Peyer's patch (tissue), 4 donors: ENCODE data around the gene IMMP2L.

Experiments
- CTCF ChIP-seq, 6 experiments: fragments of 450-650 bp in 4 of 6; fragments of 200-600 bp in 2 of 6; sonication (generic) in 1 of 6; IDR thresholded peaks; one replicate each; pipeline ENCODE4 v1.5.1; 2017 to 2019; ENCODE audit warnings: antibody characterized with exemption in 6 of 6, mild to moderate bottlenecking in 3 of 6, moderate library complexity in 1 of 6
- POLR2A ChIP-seq, 2 donors: fragments of 450-650 bp; IDR thresholded peaks; one replicate each; pipeline ENCODE4 v1.5.1; 2017; ENCODE audit warnings: antibody characterized with exemption in 2 of 2, mild to moderate bottlenecking in 2 of 2, moderate library complexity in 2 of 2

DNA sequence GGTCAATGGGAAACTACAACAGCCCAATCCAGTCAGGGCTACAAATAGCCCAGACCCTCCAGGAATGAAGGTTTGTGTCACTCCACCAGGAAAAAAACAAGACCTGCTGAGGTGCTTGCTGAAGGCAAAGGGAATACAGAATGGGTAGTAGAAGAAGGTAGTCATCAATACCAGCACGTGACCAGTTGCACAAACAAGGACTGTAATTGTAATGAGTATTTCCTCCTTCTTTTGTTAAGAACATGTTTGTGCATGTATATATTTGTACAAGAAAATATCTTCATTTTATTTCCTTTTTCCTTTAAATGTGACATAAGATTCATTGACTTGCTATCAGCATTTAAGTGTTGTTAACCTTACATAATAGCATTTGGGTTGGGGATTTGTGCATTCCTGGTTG lies 229.3 kb downstream of the IMMP2L start:
- TF ChIP-seq CTCF (IDR thresholded peaks at IDR 0.05): no peak
- TF ChIP-seq POLR2A (IDR thresholded peaks at IDR 0.05): no peak
